GM21528 (cell line): ENCODE results near the gene NOLC1.
"Not testable (repeated sequence)": the region's sequence is repeated elsewhere in the genome, so short reads cannot be mapped to it uniquely, and the experiment has no call there.

Experiments used
- ATAC-seq: cut with Tn5 transposase; IDR thresholded peaks from one replicate; pipeline ENCODE4 v1.9.1; 2021; ENCODE audit warnings: mild to moderate bottlenecking, moderate library complexity; ENCODE audit not compliant: unreplicated experiment, low FRiP score

NOLC1 gene

GRCh38 chr10:102153093-102153620, 968 bp downstream of the NOLC1 start:
- no peak for ATAC-seq

DNA sequence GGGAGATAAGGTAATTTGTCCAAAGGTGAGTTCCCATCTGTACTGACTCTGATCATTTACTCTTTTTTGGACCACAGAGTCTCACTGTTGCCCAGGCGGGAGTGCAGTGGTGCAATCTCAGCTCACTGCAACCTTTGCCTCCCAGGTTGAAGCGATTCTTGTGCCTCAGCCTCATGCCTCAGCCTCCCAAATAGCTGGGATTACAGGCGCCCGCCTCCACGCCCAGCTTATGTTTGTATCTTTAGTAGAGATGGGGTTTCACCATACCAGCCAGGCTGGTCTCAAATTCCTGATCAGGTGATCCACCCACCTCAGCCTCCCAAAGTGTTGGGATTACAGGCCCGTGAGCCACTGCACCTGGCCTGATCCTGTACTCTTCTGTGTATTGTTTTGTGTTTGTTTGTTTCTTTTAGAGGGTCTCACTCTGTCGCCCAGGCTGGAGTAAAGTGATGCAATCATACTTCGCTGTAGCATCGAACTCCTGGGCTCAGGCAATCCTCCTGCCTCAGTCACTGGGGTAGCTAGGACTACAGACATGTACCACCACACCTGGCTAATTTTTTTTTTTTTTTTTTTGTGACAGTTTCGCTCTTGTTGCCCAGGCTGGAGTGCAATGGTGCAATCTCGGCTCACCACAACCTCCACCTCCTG, 2.4 kb downstream of the NOLC1 start:
- ATAC-seq = no peak

- ATAC-seq = no peak
Observed at GRCh38 chr10:102157224-102157623, 5.0 kb downstream of the NOLC1 start.

GRCh38 chr10:102159051-102159597, 6.9 kb downstream of the NOLC1 start:
- no peak for ATAC-seq

GRCh38 chr10:102159831-102160230, 7.6 kb downstream of the NOLC1 start:
- ATAC-seq = no peak

DNA sequence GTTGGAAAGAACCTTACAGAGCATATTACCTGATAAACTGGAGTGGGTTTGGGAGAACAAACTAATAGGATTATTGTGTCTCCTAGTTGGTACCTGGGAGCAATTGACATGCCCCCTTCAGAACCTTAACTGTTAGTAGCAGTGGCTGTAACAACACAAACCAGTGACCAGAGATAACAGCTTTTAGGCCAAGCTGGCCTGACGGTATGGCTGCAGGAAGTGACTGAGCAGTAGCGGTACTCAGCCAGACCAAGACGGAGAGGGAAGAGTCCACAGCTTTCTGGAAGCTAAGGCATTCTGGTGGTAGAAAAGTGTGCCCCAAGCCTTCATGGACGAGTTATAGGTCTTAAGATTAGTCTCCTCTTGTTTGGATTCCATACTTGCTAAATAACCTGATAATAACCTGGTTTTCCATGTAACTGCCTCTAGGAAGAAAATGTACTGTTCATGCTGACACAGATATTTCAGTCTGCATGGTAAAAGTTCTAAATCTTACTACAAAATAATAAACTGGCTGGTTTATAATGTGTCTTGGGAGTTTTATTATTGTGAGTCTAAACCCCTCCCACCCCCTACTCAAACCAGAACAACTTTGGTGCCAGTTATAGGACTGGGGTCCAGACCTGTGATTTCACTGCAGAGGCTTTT, 11.3 kb downstream of the NOLC1 start:
- ATAC-seq = no peak

DNA sequence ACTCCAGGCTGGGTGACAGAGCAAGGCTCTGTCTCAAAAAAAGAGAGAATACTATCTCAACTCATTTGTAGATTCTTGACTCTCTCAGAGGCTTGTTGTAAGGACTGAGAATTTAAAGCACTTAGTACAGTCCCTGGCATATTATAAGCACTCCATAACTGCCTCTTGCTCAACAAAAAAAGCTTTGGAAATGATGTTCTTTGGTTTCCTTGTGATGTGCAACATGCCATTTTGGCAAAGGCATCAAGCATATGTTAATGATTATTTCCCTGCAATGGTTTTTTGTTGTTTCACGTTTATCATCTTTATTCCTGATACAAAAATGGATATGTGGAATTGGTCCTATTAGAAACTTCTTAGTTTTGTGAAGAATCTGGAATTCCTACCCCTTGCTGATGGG, 15.7 kb downstream of the NOLC1 start:
- ATAC-seq = no peak

GRCh38 chr10:102170602-102171001, 18.4 kb downstream of the NOLC1 start:
- ATAC-seq = no peak

DNA sequence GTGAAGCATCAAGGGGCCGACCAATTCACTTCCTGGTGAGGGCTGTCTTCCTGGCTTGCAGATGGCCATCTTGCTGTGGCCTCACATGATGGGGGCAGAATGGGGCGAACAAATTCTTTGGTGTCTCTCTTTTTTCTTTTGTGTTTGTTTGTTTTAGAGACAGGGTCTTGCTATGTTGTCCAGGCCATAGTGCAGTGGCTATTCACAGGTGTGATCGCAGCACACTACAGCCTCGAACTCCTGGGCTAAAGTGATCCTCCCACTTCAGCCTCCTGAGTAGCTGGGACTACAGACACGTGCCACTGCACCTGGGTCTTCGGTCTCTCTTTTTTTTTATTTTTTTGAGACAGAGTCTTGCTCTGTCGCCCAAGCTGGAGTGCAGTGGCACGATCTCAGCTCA, 20.1 kb downstream of the NOLC1 start:
- ATAC-seq = no peak

DNA sequence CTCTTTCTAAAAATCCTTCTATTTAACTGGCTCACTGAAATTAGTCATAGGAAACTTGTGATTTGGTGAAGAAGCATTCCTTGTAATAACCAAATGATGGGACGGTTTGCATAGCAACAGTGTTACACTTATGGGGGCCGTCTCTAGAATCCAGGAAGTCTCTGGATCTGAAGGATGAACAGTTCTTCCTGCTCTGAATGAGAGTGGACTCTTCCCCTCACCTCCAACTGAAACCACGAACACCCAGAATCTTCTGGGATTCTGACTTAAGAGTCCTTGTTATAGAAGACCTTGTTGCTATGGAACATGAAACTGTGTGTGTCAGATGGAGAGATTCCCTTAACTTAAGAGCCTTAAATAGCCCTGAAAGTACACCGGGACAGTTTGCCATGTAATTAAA, 23.2 kb downstream of the NOLC1 start:
- no peak for ATAC-seq

- ATAC-seq = no peak
Observed at GRCh38 chr10:102184606-102185005, 32.4 kb downstream of the NOLC1 start.

GRCh38 chr10:102185272-102185671, 33.1 kb downstream of the NOLC1 start:
- ATAC-seq = no peak

GRCh38 chr10:102185811-102186527, 33.8 kb downstream of the NOLC1 start:
- ATAC-seq = no peak

DNA sequence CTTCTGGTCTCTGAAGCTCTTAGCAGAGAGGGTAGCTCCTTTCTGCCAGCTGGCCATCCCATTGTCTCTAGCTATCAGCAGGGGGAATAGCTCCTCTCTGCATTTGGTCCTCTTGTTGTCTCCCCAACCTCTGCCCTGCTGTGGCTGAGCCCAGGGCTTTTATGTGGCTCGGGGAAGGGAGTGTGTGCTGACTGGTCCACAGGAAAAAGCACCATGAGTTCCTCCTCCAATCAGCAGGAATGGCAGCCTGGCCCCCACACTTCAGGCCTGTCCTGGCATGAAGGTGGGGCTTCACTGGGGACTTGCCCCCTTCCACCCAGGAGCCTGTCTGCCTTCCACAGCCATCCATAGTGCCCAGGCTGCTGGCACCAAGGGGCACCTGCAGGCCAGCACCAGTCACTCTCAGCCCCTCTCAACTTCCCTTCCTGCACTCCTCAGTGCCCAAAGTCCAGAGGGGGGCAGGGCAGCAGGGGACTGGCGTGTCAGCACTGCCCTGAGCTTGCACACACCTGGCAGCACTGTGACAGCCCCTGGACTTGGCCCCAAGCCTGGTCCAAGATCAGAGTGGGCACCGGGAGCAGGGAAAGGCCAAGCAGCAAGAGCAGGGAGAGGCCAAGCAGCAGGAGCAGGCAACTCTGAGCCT, 36.2 kb downstream of the NOLC1 start:
- ATAC-seq = no peak

- ATAC-seq = not testable (repeated sequence)
Observed at GRCh38 chr10:102188941-102189898, 37.0 kb downstream of the NOLC1 start.

- ATAC-seq = no peak
Observed at GRCh38 chr10:102191956-102192355, 39.8 kb downstream of the NOLC1 start.

DNA sequence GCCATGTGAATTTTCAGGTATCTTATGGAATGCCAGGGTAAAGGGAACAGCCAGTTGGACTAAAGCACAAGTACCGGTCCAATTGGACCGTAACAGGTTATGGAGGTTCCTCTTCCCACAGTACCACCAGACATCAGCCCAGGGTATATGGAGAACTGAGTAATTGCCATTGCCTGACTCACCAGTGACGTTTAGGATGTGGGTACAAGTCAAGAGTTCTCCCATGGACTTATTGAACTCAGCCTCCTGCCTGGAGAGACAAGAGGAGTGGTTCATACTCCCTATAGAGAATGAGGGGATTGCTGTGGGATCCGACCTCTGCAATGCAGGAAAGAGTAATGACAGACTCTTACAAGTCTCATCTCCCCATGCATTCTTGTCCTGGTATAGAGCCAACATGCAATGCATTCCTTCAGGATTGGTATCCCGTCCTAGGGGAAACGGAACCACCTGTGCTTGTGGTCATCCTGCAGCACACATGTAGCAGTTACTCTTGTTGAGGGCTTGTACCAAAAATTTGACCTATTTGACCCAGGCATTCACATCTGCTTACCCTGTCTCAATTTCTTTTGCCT, 43.2 kb downstream of the NOLC1 start:
- no peak for ATAC-seq

GRCh38 chr10:102196893-102197292, 44.7 kb downstream of the NOLC1 start:
- ATAC-seq = no peak

DNA sequence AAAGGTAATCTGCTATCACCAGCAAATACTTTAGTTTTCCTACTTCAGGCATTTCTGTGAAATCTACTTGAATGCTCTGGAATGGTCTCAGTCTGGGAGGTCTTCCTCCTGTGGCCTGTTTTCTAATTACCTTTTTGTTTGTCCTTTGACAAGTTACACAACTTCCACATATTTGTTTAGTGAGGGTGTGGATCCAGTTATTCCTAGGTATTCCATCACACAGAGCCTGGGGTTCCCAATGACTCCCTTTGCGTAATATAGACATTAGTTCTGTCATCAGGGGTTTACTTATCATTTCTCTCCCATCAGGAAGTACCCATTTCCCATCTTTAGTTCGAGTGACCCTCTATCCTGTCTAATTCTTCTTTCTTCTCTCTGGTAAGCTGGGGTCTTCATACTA, 45.8 kb downstream of the NOLC1 start:
- no peak for ATAC-seq
